Measurements from ENCODE around the gene PELI1.
A peak's percentile ranks its signal among the peaks of the same experiment; 100 is the strongest.

Gene PELI1

GRCh38 chr2:64144057-64145013, at the start of gene PELI1 (continued):
- TF ChIP-seq ZNF513 (tag by site-specific recombination; IDR thresholded peaks at IDR 0.05) (no peak), ZNF16 (tag by site-specific recombination; IDR thresholded peaks at IDR 0.05; ENCODE audit: low read depth) (no peak), ZNF521 (tag by site-specific recombination; IDR thresholded peaks at IDR 0.05) (no peak), ZIC2 (tag by site-specific recombination; IDR thresholded peaks at IDR 0.05) (no peak), YY2 (tag by site-specific recombination; IDR thresholded peaks at IDR 0.05) (no peak), EGR2 (tag by site-specific recombination; IDR thresholded peaks at IDR 0.05; ENCODE audit: low read depth) (0 out of 2 replicates have a peak, but pooled peaks have one; percentile 11), ZNF26 (tag by site-specific recombination; IDR thresholded peaks at IDR 0.05) (no peak)

GRCh38 chr2:64193491-64193890, 49.3 kb upstream of the PELI1 start:
- Histone ChIP-seq H3K4me3 (ENCODE audit: low read depth, low read length) (no peak overlapping the region), H3K27ac (ENCODE audit: extremely low read depth, low read depth, low read length) (no peak overlapping the region), H3K36me3 (ENCODE audit: control insufficient read depth in 2 of 2, insufficient read depth in 1 of 2, low read length in 2 of 2) (no peaks in the 10 kb centered on the region), H3K4me1 (ENCODE audit: control insufficient read depth, insufficient read depth, low read length) (no peaks in the 10 kb centered on the region), H3K9me3 (ENCODE audit: control insufficient read depth, insufficient read depth, low read depth, low read length) (no peaks in the 10 kb centered on the region)
- ChIA-PET CTCF (no interaction called here), POLR2A (no interaction called here)
- TF ChIP-seq ZNF639 (tag by site-specific recombination; IDR thresholded peaks at IDR 0.05) (no peak), ZNF488 (tag by site-specific recombination; IDR thresholded peaks at IDR 0.05) (no peak), ZEB2 (tag by site-specific recombination; IDR thresholded peaks at IDR 0.05) (no peak), ZNF175 (tag by site-specific recombination; IDR thresholded peaks at IDR 0.05) (no peak)

GRCh38 chr2:64192664-64193105, 48.5 kb upstream of the PELI1 start:
- ChIA-PET POLR2A (no interaction called here), CTCF (interaction anchor here (0.6 kb wide), 1 partner anchor 684 kb away, joined by 5 read pairs; no protein-coding TSS in a partner anchor)
- Histone ChIP-seq H3K4me3 (ENCODE audit: low read depth, low read length) (no peak overlapping the region), H3K4me1 (ENCODE audit: control insufficient read depth, insufficient read depth, low read length) (no peaks in the 10 kb centered on the region), H3K36me3 (ENCODE audit: control insufficient read depth in 2 of 2, insufficient read depth in 1 of 2, low read length in 2 of 2) (no peaks in the 10 kb centered on the region), H3K9me3 (ENCODE audit: control insufficient read depth, insufficient read depth, low read depth, low read length) (no peaks in the 10 kb centered on the region), H3K27ac (ENCODE audit: extremely low read depth, low read depth, low read length) (no peak overlapping the region)
- TF ChIP-seq ZNF600 (tag by site-specific recombination; IDR thresholded peaks at IDR 0.05) (no peak), ZNF366 (tag by site-specific recombination; conservative IDR thresholded peaks at IDR 0.05) (no peak), ZNF174 (tag by site-specific recombination; IDR thresholded peaks at IDR 0.05) (no peak), ZNF335 (tag by site-specific recombination; conservative IDR thresholded peaks at IDR 0.05) (no peak), ZNF10 (tag by site-specific recombination; IDR thresholded peaks at IDR 0.05) (no peak), ZNF175 (tag by site-specific recombination; IDR thresholded peaks at IDR 0.05) (no peak), IKZF3 (tag by site-specific recombination; IDR thresholded peaks at IDR 0.05) (no peak), PBX3 (CRISPR knock-in tag; IDR thresholded peaks at IDR 0.05) (no peak), FEZF1 (tag by site-specific recombination; IDR thresholded peaks at IDR 0.05) (no peak)
